Right atrium auricular region (tissue), 2 donors: ENCODE results near the gene TMIGD1. TPM values are rescaled to one million over a fixed set of nuclear protein-coding genes. Genes with fewer than 3 reads are reported as not detected.

Source experiments
- DNase-seq: peaks from one replicate; pipeline ENCODE4 v3.0.0-alpha.2; 2019; ENCODE audit warnings: low spot score
- H3K27ac ChIP-seq, 2 donors: fragments of 200-600 bp; sonication (generic); 1 replicate in 1 of 2; 2 replicates in 1 of 2; pipeline ENCODE4 v1.5.1; 2016 to 2019
- H3K27me3 ChIP-seq, 2 donors: fragments of 200-600 bp; sonication (generic); one replicate each; pipeline versions ENCODE4 v1.5.1 to v1.6.0; 2017 to 2019
- H3K36me3 ChIP-seq: fragments of 200-600 bp; sonication (generic); one replicate; pipeline ENCODE4 v1.5.1; 2016
- H3K4me1 ChIP-seq, 2 donors: fragments of 200-600 bp; sonication (generic); one replicate each; pipeline versions ENCODE4 v1.5.1 to v1.6.0; 2017 to 2019
- H3K4me3 ChIP-seq, 2 donors: fragments of 200-600 bp; sonication (generic); 1 replicate in 1 of 2; 2 replicates in 1 of 2; pipeline ENCODE4 v1.5.1; 2017 to 2019; ENCODE audit warnings: mild to moderate bottlenecking in 1 of 2, moderate library complexity in 1 of 2
- H3K9me3 ChIP-seq, 2 donors: fragments of 200-600 bp; sonication (generic); one replicate each; pipeline ENCODE4 v1.5.1; 2019
- CTCF ChIP-seq, 2 donors: fragments of 200-600 bp; sonication (generic); IDR thresholded peaks; one replicate each; pipeline ENCODE4 v1.5.1; 2019; ENCODE audit warnings: antibody characterized with exemption in 2 of 2
- total RNA-seq, 2 donors: library from RNA; depleted of rRNA; stranded (reverse); fragments of >200 nt; gene quantifications; one replicate each; pipeline ENCODE4 v1.1.0, GENCODE V29; 2016

The TMIGD1 gene
- total RNA-seq, 2 donors from 2014 or later: not detected

- Histone ChIP-seq H3K36me3 (no peaks in the 10 kb centered on the region), H3K4me1 (no peaks in the 10 kb centered on the region), H3K4me3 (no peak overlapping the region), H3K27me3 (no peaks in the 10 kb centered on the region), H3K9me3 (no peaks in the 10 kb centered on the region), H3K27ac (no peak overlapping the region)
- peak in 1 of 2 donors; percentile 14 for TF ChIP-seq CTCF (IDR thresholded peaks at IDR 0.05)
- no peak for DNase-seq
Measured at GRCh38 chr17:30299000-30299399, 34.9 kb downstream of the TMIGD1 start.

GRCh38 chr17:30297715-30298114, 36.1 kb downstream of the TMIGD1 start:
- H3K27me3 ChIP-seq: no peaks in the 10 kb centered on the region
- H3K9me3 ChIP-seq: no peaks in the 10 kb centered on the region
- H3K4me1 ChIP-seq: no peaks in the 10 kb centered on the region
- no peak overlapping the region for H3K4me3 ChIP-seq
- no peaks in the 10 kb centered on the region for H3K36me3 ChIP-seq
- TF ChIP-seq CTCF (IDR thresholded peaks at IDR 0.05): no peak
- no peak overlapping the region for H3K27ac ChIP-seq
- DNase-seq: no peak

GRCh38 chr17:30296499-30297080, 37.3 kb downstream of the TMIGD1 start:
- Histone ChIP-seq H3K27ac (no peak overlapping the region), H3K4me1 (no peaks in the 10 kb centered on the region), H3K27me3 (no peaks in the 10 kb centered on the region), H3K4me3 (no peak overlapping the region), H3K36me3 (no peaks in the 10 kb centered on the region), H3K9me3 (no peaks in the 10 kb centered on the region)
- DNase-seq: no peak
- no peak for TF ChIP-seq CTCF (IDR thresholded peaks at IDR 0.05)

- TF ChIP-seq CTCF (IDR thresholded peaks at IDR 0.05): no peak
- no peaks in the 10 kb centered on the region for H3K27me3 ChIP-seq
- no peaks in the 10 kb centered on the region for H3K9me3 ChIP-seq
- peak overlapping the region; percentile 71 to 88 for H3K4me3 ChIP-seq
- peaks cover 17% of the 10 kb centered on the region for H3K36me3 ChIP-seq
- H3K4me1 ChIP-seq: peaks cover 0 to 14% of the 10 kb centered on the region in 2 donors
- no peak for DNase-seq
- H3K27ac ChIP-seq: peak overlapping the region; percentile 64 to 75
Measured at GRCh38 chr17:30292286-30292858, 41.5 kb downstream of the TMIGD1 start.

- H3K27me3 ChIP-seq: no peaks in the 10 kb centered on the region
- H3K27ac ChIP-seq: peak within 1 kb of the TSS; percentile 64 to 75
- H3K36me3 ChIP-seq: peaks cover 24% of the 10 kb centered on the region
- peak within 1 kb of the TSS; percentile 71 to 88 for H3K4me3 ChIP-seq
- H3K9me3 ChIP-seq: no peaks in the 10 kb centered on the region
- peaks cover 0 to 14% of the 10 kb centered on the region in 2 donors for H3K4me1 ChIP-seq
- DNase-seq: peak; percentile 70
- no peak for TF ChIP-seq CTCF (IDR thresholded peaks at IDR 0.05)
Measured at GRCh38 chr17:30291543-30292285, 42.1 kb downstream of the TMIGD1 start, which contains the start of gene BLMH. Gene BLMH, minus strand, starts transcription at chr17:30291944. Its CDS starts 125 bp downstream, at chr17:30291819.
